GM12801 (cell line): ENCODE data around the gene CTSO.

Source experiments
- TF ChIP-seq, protein P1 (sequence below): IDR thresholded peaks from one replicate; pipeline ENCODE4 v1.5.1; 2011; ENCODE audit warnings: control low read depth; ENCODE audit not compliant: insufficient read length; ENCODE audit errors: extremely low read depth

Gene CTSO

DNA sequence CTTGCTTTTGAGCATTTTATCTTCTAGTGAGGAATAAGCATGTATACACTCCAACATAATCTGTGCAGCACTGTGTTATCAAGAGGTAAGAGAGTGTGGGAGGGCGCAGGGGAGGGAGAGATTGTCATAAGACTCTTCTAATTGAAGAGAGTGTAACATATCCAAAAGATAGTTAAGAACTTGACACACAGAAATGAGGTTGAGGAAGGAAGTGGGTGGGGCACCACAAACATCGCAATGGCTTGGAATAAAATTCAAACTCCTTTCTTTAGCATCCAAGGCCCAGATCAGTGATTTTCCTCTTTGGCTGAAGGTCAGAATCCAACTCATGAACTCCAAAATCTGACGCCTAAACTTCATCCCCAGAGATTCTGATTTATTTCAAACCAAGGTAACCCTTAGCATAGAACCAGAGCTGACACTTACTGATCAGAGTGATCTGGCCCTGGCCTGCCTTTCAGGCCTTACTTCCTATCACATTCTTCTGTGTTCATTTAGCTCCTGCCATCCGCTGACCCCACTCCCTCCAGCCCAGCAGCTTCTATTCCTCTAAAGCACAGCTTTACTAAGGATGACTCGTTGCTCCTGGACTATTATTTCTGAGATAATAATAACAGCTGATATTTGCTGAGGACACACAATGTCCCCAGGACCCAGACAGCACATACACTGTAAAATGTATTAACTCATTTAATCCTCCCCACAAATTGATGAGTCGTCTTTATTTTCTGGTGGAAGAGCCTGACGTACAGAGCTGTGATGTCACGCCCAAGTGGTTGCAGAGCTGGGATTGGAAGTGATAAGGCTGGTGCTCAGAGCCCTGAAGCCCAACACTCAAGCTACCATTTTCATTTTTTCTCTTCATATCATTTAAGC lies 10.6 kb upstream of the CTSO start:
- TF ChIP-seq, protein P1, sequence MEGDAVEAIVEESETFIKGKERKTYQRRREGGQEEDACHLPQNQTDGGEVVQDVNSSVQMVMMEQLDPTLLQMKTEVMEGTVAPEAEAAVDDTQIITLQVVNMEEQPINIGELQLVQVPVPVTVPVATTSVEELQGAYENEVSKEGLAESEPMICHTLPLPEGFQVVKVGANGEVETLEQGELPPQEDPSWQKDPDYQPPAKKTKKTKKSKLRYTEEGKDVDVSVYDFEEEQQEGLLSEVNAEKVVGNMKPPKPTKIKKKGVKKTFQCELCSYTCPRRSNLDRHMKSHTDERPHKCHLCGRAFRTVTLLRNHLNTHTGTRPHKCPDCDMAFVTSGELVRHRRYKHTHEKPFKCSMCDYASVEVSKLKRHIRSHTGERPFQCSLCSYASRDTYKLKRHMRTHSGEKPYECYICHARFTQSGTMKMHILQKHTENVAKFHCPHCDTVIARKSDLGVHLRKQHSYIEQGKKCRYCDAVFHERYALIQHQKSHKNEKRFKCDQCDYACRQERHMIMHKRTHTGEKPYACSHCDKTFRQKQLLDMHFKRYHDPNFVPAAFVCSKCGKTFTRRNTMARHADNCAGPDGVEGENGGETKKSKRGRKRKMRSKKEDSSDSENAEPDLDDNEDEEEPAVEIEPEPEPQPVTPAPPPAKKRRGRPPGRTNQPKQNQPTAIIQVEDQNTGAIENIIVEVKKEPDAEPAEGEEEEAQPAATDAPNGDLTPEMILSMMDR: no peak

DNA sequence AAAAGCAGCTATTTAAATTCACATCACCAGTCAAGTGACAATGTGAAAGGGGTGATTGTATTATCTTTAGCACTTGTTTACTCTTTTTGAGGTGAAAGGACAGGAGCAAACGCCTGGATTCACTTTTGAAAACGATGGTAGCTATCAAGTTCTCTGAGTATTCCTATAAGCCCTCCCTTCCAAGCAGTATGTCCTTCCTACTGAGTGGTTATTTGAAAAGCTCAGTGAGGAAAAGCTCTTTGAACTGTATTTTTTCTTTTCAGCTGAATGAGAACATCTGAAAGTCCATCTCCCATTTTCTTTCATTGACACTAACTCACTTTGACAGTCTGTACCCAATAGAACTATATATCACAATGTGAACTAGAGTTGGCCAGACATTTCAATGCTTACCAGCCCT lies 9.1 kb upstream of the CTSO start:
- TF ChIP-seq, protein P1: no peak

GRCh38 chr4:155961575-155961974 lies 7.9 kb upstream of the CTSO start:
- TF ChIP-seq, protein P1: no peak

- TF ChIP-seq, protein P1: no peak
These were observed 6.9 kb upstream of the CTSO start for GRCh38 chr4:155960522-155960921.

- TF ChIP-seq, protein P1: no peak
These were observed 5.8 kb upstream of the CTSO start for GRCh38 chr4:155959417-155959816.

DNA sequence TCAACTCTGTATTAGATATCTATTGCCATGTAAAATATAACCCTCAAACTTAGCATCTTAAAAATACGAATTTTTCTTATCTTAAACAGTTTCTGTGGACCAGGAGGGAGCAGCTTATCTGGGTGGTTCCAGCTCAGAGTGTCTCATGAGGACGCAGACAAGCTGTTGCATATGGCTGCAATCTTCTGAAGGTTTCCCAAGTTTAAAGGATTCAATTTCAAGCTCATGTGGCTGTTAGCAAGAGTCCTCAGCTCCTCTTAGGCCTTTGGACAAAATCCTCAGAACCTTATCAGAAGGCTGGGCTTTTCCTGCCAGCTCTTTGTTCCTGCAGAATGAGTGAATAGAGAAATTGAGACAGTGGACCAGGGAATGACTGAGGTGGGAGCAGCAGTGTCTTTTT lies 2.8 kb upstream of the CTSO start:
- TF ChIP-seq, protein P1: no peak

GRCh38 chr4:155954939-155955338 lies 1.3 kb upstream of the CTSO start:
- TF ChIP-seq, protein P1: no peak
